GM19397 (cell line): ENCODE data around the gene KATNAL1.

Experiments
- ATAC-seq: cut with Tn5 transposase; IDR thresholded peaks from one replicate; pipeline ENCODE4 v1.9.1; 2021; ENCODE audit warnings: mild to moderate bottlenecking, moderate library complexity; ENCODE audit not compliant: unreplicated experiment

Gene KATNAL1

GRCh38 chr13:30170569-30170968 lies 136.8 kb downstream of the KATNAL1 start:
- no peak for ATAC-seq

DNA sequence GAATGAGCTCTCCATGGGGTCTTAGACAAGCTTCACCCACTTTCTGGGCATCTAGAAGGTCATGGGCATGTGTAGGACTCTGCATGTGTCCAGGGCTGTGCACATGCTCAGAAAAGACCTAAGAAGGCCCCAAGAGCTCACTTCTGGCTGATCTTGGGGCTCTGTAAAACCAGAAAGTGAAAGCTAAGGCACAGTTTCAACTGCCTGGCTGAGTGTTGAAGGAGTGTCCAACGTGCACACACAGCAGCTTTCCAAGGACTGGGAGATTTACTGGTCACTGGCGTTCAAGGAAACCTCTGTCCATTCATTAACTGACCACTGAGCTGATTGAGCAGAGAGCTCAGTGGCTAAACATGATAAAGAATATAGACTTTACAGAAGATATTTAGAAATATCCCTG lies 137.9 kb downstream of the KATNAL1 start:
- ATAC-seq = no peak

GRCh38 chr13:30165796-30166195 lies 141.6 kb downstream of the KATNAL1 start:
- no peak for ATAC-seq

DNA sequence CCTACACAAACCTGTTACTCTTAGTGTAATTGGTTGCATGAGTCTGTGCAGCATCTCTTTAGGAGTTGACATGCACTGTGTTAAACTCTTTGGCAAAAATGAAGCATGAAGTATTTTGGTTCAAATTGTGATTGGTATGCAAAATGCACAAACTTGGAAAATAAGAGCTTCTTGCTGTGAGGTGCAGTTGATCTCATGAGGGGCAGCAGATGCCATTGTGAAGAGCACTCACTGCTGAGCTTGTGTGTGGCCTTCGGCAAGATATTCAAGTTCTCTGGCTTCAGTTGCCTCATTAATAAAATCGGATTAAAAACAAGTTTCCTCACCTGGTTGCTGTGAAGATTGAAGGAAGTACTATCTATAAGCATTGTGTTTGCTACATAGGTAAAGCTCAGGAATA lies 142.3 kb downstream of the KATNAL1 start:
- no peak for ATAC-seq

DNA sequence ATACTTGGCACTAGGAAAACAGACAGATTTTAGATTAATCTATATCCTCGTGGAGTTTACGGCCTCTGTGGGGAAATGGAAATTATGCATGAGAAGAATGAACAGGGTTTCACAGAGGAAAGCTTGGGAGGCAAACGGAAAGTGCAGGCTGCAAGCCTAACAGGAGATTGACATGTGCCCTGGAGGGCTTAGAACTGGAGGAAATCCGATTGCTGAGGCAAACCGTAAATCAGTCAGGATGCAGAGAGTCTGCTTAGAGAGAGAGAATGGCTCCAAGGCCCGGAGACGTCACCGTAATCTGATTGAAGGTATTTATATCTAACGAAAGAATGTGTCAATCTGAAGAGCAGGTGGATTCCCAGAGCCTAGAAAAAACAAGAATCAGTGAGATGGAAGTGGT lies 143.2 kb downstream of the KATNAL1 start:
- no peak for ATAC-seq

- ATAC-seq = no peak
These were observed 143.9 kb downstream of the KATNAL1 start for GRCh38 chr13:30163441-30163840.

DNA sequence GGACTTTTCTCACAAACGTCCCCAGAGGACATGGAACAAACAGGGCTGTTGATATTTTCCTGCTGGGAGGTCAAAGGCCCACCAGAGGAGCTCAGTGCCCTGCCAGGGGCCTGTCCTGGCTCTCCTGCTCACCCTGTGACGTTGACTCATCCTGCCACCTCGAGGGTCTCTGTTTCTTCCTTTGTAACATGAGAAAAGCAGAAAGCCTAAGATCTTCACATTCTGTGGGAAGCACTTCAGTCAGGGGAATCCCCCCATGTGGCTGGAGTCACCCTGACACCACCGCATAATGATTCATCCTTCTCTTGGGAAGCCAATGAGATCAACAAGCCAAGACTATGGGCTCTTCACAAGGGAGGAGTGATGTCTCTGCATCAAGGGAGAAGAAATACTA lies 147.9 kb downstream of the KATNAL1 start:
- ATAC-seq = no peak

GRCh38 chr13:30158774-30159445 lies 148.4 kb downstream of the KATNAL1 start:
- ATAC-seq = no peak

DNA sequence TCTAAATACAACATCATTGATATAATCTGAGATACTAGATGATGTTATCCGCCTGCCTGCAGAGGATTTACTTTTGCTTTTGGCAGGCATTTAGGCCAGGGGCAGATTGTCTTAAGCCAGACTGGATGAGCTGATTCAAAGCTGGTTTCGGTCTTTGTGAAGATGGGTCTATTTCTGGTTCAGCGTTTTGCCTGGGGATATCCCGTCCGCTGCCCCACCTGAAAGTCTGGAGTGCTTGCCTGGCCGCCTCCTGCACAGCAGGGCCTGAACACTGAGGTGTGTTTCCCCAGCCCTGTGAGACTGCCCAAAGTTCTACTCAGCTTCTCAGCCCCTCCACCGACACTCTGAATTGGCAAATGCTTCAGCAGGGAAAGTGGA lies 149.7 kb downstream of the KATNAL1 start:
- ATAC-seq = peak; percentile 49

GRCh38 chr13:30156826-30157615 lies 150.3 kb downstream of the KATNAL1 start:
- peak; percentile 11 for ATAC-seq

DNA sequence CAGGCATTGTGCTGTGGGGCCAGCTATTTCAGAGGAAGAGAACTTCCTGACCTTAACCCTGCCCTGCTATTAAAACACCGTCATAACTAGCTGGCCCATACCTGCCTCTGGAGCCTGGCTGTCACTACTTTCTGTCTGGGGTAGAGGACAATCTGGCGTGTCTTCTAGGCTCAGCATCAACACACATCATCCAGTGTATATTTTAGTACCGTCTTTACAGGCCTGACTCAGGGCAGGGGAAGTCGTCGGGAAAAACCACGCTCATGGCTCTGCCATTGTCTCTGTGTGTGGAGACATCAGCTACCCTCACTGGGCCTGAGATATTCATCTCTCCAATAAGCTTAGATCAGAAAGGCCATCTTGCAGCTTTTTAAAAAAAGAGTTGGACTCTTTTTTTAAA lies 151.1 kb downstream of the KATNAL1 start:
- ATAC-seq = no peak

- ATAC-seq = no peak
These were observed 152.4 kb downstream of the KATNAL1 start for GRCh38 chr13:30154931-30155330.

- no peak for ATAC-seq
These were observed 152.8 kb downstream of the KATNAL1 start for GRCh38 chr13:30154531-30154930.

DNA sequence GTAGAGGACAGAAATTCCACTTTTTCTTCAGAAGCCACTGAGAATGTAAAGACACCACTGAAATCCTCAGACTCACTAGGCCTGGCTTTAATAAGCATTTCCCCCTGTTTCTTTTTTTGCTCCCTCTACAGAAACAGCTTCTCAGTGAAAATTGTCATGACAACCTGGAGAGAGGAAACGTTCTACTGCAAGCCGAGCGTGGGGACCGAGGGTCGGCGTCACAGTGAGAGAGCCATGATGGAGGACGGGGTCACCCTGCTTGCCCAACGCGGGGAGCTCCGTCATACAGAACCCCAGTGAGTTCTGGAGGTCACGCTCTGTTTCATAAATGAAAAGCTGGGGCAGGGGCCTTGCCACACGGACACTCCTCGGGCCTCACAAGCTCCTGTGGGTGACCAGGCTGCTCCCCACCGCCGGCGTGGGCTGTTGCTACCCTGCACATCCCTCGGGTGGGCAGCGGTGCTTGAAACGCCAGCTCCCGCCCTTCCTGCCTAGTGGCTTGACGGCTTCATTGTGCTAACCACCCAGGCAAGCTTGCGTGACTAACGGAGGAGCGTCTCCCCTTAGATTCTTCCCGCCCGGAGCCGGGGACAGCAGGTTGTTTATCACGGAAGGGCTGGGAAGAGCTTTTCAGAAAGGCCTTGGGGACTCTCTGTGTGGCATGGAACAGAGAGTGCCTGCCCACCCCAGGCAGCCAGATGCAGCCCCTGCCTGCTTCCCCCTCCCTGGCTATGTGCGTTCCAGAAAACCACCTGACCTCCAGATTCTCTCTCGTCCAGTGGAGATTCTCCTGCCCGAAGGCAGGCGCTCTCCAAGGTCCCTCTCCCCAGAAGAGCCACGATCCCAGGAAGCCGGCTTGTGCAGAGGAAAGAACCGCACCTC lies 153.6 kb downstream of the KATNAL1 start:
- ATAC-seq = no peak
